ENCODE data around the gene FOS. TPM values are rescaled to one million over a fixed set of nuclear protein-coding genes. Genes with fewer than 3 reads are reported as not detected.

Gene FOS
- total RNA-seq, 2 experiments from 2014 or later: 81.8 to 84.6 TPM

DNA sequence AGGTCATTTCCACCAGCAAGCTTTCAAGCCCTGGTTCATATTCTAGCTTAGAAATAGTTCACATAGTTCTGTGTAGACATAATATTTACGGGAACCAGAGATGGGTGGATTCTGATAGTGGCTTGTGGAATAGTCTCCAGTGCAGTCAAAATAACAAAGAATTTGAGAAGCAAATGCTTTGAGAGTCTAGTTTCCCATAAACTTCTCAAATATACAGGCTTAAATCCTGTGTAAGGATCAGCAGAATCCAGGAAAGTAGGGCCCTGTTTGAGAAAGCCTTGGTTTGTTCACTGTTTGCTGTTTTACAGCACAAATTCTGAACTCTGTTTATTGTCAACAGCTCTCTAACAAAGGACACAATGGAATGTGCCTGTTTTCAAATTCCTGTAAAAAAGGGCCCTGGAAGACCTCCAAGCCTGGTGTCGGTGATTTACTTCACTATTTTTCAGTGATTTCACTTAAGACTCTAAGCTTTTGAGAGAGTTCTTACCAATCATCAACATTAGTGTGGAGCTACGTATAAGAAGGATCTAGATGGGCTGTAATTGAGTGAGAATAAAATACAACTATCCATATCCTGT is 11.4 kb upstream of the FOS start:
- H3K4me3 Mint-ChIP-seq: no peak overlapping the region
- no peak for DNase-seq
- no peaks in the 10 kb centered on the region for H3K9me3 Mint-ChIP-seq
- H3K27me3 Mint-ChIP-seq: peaks cover 8% of the 10 kb centered on the region
- ATAC-seq: no peak
- H3K36me3 Mint-ChIP-seq (ENCODE audit: low read depth): no peaks in the 10 kb centered on the region
- TF ChIP-seq, protein P1, sequence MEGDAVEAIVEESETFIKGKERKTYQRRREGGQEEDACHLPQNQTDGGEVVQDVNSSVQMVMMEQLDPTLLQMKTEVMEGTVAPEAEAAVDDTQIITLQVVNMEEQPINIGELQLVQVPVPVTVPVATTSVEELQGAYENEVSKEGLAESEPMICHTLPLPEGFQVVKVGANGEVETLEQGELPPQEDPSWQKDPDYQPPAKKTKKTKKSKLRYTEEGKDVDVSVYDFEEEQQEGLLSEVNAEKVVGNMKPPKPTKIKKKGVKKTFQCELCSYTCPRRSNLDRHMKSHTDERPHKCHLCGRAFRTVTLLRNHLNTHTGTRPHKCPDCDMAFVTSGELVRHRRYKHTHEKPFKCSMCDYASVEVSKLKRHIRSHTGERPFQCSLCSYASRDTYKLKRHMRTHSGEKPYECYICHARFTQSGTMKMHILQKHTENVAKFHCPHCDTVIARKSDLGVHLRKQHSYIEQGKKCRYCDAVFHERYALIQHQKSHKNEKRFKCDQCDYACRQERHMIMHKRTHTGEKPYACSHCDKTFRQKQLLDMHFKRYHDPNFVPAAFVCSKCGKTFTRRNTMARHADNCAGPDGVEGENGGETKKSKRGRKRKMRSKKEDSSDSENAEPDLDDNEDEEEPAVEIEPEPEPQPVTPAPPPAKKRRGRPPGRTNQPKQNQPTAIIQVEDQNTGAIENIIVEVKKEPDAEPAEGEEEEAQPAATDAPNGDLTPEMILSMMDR (IDR thresholded peaks at IDR 0.05): no peak
- no peak overlapping the region for H3K27ac Mint-ChIP-seq
- ChIA-PET POLR2A (interaction anchor here (1.0 to 1.6 kb wide), 3 partner anchors 9 to 13 kb away, joined by 3 to 4 read pairs (median 3); no protein-coding TSS in a partner anchor), CTCF (interaction anchor here (1.2 to 2.3 kb wide), 2 partner anchors 28 to 31 kb away, joined by 5 read pairs; no protein-coding TSS in a partner anchor)
- H3K4me1 Mint-ChIP-seq (ENCODE audit: low read depth): peaks cover 8% of the 10 kb centered on the region
- intact Hi-C loops (cut with micrococcal nuclease): no loop called here

DNA sequence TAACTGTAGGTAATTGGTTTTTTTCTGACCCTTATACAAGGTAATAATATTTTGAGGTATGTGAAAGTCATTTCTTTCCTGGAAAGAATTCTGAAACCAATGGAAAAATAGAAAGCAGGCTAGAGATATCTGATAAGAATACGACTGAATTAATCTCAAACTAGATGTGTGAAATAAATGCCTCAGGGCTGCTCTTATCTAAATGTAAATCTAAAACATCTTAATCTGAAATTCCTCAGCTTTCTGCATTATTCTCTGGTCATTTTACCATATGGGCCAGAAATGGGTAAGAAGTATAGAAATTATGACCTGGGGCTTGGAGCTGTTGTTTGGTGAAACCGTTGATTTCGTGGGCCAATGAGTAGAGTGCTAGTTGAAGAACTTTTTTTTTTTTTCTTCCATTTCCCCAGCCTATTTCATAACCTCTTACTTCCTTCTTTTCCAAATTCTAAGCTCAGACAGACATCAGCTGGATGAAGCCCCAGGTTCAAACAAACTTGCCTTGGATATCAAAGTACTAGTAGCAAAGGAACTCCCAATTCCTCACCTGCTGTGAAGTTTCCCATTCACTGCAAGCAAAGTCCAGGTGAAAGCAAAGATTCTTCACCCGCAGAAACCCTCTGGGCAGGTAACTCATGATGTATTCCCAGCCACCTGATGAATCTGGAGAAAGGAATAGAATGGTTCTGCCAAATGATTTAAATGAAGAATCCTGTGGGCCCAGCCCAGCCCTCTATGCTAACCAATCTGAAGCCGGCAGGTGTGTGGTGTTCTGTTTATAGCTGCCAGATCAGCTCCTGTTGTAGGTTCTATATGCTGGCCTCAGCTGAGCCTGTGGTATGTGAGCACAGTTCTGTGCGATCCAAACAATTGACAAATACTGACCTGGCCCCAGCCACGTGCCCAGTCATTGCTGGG is 9.7 kb upstream of the FOS start:
- ChIA-PET POLR2A (interaction anchor here (0.6 to 1.1 kb wide), 4 partner anchors 9 to 142 kb away, joined by 3 to 5 read pairs (median 4); partner anchors contain the start of gene NEK9), CTCF (interaction anchor here (2.1 to 2.3 kb wide), 2 partner anchors 25 to 29 kb away, joined by 4 to 5 read pairs; no protein-coding TSS in a partner anchor)
- Mint-ChIP-seq H3K36me3 (ENCODE audit: low read depth) (no peaks in the 10 kb centered on the region), H3K9me3 (no peaks in the 10 kb centered on the region), H3K27ac (no peak overlapping the region), H3K4me1 (ENCODE audit: low read depth) (peaks cover 8% of the 10 kb centered on the region), H3K4me3 (no peak overlapping the region), H3K27me3 (peaks cover 16% of the 10 kb centered on the region)
- TF ChIP-seq, protein P1 (IDR thresholded peaks at IDR 0.05): no peak
- intact Hi-C loops (cut with micrococcal nuclease): no loop called here
- DNase-seq (no peak), ATAC-seq (no peak)

DNA sequence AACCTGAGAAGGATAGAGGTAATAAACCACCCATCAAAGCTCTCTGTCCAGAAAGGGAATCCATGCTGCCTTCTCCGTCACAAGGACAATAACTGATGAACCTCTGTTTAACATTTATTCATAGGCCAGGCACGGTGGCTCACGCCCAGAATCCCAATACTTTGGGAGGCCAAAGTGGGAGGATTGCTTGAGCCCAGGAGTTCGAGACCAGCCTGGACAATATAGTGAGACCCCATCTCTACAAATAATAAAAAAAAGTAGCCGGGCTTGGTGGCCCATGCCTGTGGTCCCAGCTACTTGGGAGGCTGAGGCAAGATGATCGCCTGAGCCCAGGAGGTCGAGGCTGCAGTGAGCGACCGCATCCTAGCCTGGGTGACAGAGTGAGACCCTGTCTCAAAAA is 7.1 kb upstream of the FOS start:
- Mint-ChIP-seq H3K36me3 (ENCODE audit: low read depth) (no peaks in the 10 kb centered on the region), H3K27ac (no peak overlapping the region), H3K4me3 (no peak overlapping the region), H3K9me3 (no peaks in the 10 kb centered on the region), H3K27me3 (peaks cover 30% of the 10 kb centered on the region), H3K4me1 (ENCODE audit: low read depth) (peaks cover 20% of the 10 kb centered on the region)
- ChIA-PET POLR2A (interaction anchor here (0.8 to 1.0 kb wide), 2 partner anchors 12 to 22 kb away, joined by 3 read pairs; no protein-coding TSS in a partner anchor), CTCF (no interaction called here)
- intact Hi-C loops (cut with micrococcal nuclease): no loop called here
- TF ChIP-seq, protein P1 (IDR thresholded peaks at IDR 0.05): no peak
- ATAC-seq (no peak), DNase-seq (no peak)

DNA sequence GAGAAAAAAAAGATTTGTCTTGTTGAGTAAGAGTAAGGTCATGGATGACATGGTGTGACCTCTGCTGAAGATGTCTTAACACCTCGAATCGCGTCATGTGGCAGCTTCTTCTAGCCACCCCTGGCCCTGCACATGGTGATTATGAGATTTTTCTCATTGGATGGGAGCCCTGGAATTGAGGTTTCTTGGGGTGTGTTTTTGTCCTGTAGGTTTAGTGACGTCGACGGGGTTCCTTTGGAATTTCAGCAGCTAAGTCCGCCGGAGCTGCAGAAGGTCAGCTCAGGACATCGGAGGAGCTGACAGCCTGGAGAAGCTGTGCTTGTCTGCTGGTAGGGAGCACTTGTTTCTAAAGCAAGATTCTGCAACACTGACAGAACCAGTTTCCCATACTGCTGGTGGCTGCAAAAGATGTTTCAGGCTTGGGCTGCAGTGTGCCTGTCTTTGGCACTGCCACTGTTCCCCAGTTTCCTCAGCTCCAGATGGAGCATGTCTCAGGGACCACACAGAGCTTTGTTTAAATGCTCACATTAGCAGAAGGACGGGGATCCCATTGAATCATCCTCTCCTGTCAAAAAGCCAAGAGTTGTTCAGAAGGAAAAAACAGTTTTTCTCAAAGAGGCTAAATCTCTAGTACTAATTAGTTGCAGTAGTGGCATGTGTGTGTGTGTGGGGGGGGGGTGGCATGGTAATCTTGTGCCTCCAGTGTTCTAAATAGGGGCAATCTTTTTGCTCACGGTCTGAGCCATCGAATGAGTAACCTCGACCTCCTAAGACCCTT is 5.2 kb upstream of the FOS start:
- Mint-ChIP-seq H3K27ac (no peak overlapping the region), H3K27me3 (peaks cover 36% of the 10 kb centered on the region), H3K4me1 (ENCODE audit: low read depth) (peaks cover 29% of the 10 kb centered on the region), H3K36me3 (ENCODE audit: low read depth) (no peaks in the 10 kb centered on the region), H3K9me3 (no peaks in the 10 kb centered on the region), H3K4me3 (no peak overlapping the region)
- DNase-seq (no peak), ATAC-seq (no peak)
- ChIA-PET CTCF (interaction anchor here (1.0 to 1.1 kb wide), 2 partner anchors 10 to 22 kb away, joined by 3 to 4 read pairs; no protein-coding TSS in a partner anchor), POLR2A (interaction anchor here (1.1 kb wide), 1 partner anchor 26 kb away, joined by 6 read pairs; no protein-coding TSS in a partner anchor)
- intact Hi-C loops (cut with micrococcal nuclease): no loop called here
- TF ChIP-seq, protein P1 (IDR thresholded peaks at IDR 0.05): no peak

All from activated CD8-positive, alpha-beta T cell treated with anti-CD3 and anti-CD28 coated beads for 36 hours (primary cell).